IMR-90 (cell line): Measurements from ENCODE around the gene LRRC36. TPM values are rescaled to one million over a fixed set of nuclear protein-coding genes. Genes with fewer than 3 reads are reported as not detected.
A peak's percentile ranks its signal among the peaks of the same experiment; 100 is the strongest.

Experiments
- ATAC-seq: fragments of 200-7000 bp; cut with Tn5 transposase; 2 replicates; pipeline ENCODE4 v1.9.1; 2020; ENCODE audit warnings: low read depth, mild to moderate bottlenecking, moderate library complexity
- BruUV-seq: library from RNA; stranded (reverse); fragments of 400-500 nt; replicated peaks from 2 replicates; lab custom pipeline; 2021; lab: Mats Ljungman, UMichigan
- CTCF ChIA-PET: fragments of 300-600 bp; formaldehyde crosslinking; extraction: SDS; loops from one replicate; lab custom pipeline; 2021; ENCODE audit warnings: antibody characterized with exemption; lab: Yijun Ruan, JAX
- POLR2A ChIA-PET: fragments of 300-600 bp; sonication (Branson Sonifier 250); formaldehyde crosslinking; loops from one replicate; lab custom pipeline; 2022; ENCODE audit warnings: antibody characterized with exemption; ENCODE audit not compliant: unreplicated experiment; lab: Charles Lee
- DNase-seq: peaks from one replicate; pipeline ENCODE4 v3.0.0; 2013
- H2AFZ ChIP-seq: replicated peaks from 2 replicates; pipeline ENCODE3; 2013; ENCODE audit warnings: low read length, mild to moderate bottlenecking; ENCODE audit not compliant: poor library complexity
- H2AK5ac ChIP-seq: 2 replicates; pipeline ENCODE4 v1.6.1; 2013; ENCODE audit warnings: low read depth, low read length, inconsistent platforms
- H2AK9ac ChIP-seq: replicated peaks from 2 replicates; pipeline ENCODE3; 2013; ENCODE audit warnings: mild to moderate bottlenecking, low read depth, low read length, moderate library complexity; ENCODE audit not compliant: poor library complexity
- H2BK120ac ChIP-seq: 2 replicates; pipeline ENCODE4 v1.6.1; 2013; ENCODE audit warnings: low read depth, low read length, inconsistent platforms
- H2BK15ac ChIP-seq: 3 replicates; pipeline ENCODE4 v1.6.1; 2013; ENCODE audit warnings: low read depth, low read length, inconsistent platforms
- H2BK20ac ChIP-seq: 2 replicates; pipeline ENCODE4 v1.6.1; 2013; ENCODE audit warnings: low read depth, mild to moderate bottlenecking, inconsistent platforms, low read length, moderate library complexity
- H2BK5ac ChIP-seq: 2 replicates; pipeline ENCODE4 v1.6.1; 2013; ENCODE audit warnings: mild to moderate bottlenecking, low read depth, low read length, inconsistent platforms; ENCODE audit not compliant: poor library complexity, severe bottlenecking
- H3K14ac ChIP-seq: replicated peaks from 2 replicates; pipeline ENCODE4 v1.6.1; 2013; ENCODE audit warnings: low read depth, low read length, inconsistent platforms
- H3K18ac ChIP-seq: 2 replicates; pipeline ENCODE4 v1.6.1; 2013; ENCODE audit warnings: low read depth, low read length, control low read depth
- H3K23ac ChIP-seq: 2 replicates; pipeline ENCODE4 v1.6.1; 2013; ENCODE audit warnings: low read depth, low read length, inconsistent platforms
- H3K27ac ChIP-seq: 2 replicates; pipeline ENCODE4 v1.5.1; 2013; ENCODE audit warnings: mild to moderate bottlenecking, control low read depth, low read length; ENCODE audit not compliant: insufficient read depth
- H3K27me3 ChIP-seq: 2 replicates; pipeline ENCODE4 v1.6.1; 2013; ENCODE audit warnings: low read length; ENCODE audit not compliant: control insufficient read depth, insufficient read depth
- H3K36me3 ChIP-seq: 2 replicates; pipeline ENCODE4 v1.6.1; 2013; ENCODE audit warnings: low read length, mixed read lengths; ENCODE audit not compliant: control insufficient read depth, insufficient read depth
- H3K4ac ChIP-seq: 2 replicates; pipeline ENCODE4 v1.6.1; 2013; ENCODE audit warnings: low read depth, low read length, inconsistent platforms
- H3K4me1 ChIP-seq: 2 replicates; pipeline ENCODE4 v1.6.1; 2013; ENCODE audit warnings: low read length, mixed read lengths; ENCODE audit not compliant: control insufficient read depth, insufficient read depth
- H3K4me2 ChIP-seq: 2 replicates; pipeline ENCODE4 v1.6.1; 2013; ENCODE audit warnings: low read depth, mild to moderate bottlenecking, control low read depth, low read length, moderate library complexity
- H3K4me3 ChIP-seq: 2 replicates; pipeline ENCODE4 v1.5.1; 2013; ENCODE audit warnings: low read depth, mild to moderate bottlenecking, control low read depth, low read length, moderate library complexity; ENCODE audit not compliant: insufficient read depth
- H3K56ac ChIP-seq: 2 replicates; pipeline ENCODE4 v1.6.1; 2013; ENCODE audit warnings: low read length, inconsistent platforms; ENCODE audit not compliant: insufficient read depth; ENCODE audit errors: extremely low read depth
- H3K79me1 ChIP-seq, 2 experiments: 2 replicates each; pipeline ENCODE4 v1.6.1; 2013; ENCODE audit warnings: low read length in 2 of 2, inconsistent platforms in 1 of 2, low read depth in 1 of 2
- H3K9ac ChIP-seq: 2 replicates; pipeline ENCODE4 v1.6.1; 2013; ENCODE audit warnings: low read depth, low read length, control low read depth
- H3K9me1 ChIP-seq: 2 replicates; pipeline ENCODE4 v1.6.1; 2013; ENCODE audit warnings: low read length, inconsistent platforms; ENCODE audit not compliant: insufficient read depth
- H3K9me3 ChIP-seq: 2 replicates; pipeline ENCODE4 v1.6.1; 2013; ENCODE audit warnings: low read length; ENCODE audit not compliant: control insufficient read depth, insufficient read depth
- H4K20me1 ChIP-seq: 2 replicates; pipeline ENCODE4 v1.6.1; 2013; ENCODE audit warnings: low read length, inconsistent platforms; ENCODE audit not compliant: insufficient read depth
- H4K5ac ChIP-seq: 2 replicates; pipeline ENCODE4 v1.6.1; 2013; ENCODE audit warnings: mild to moderate bottlenecking, low read depth, low read length, control low read depth
- H4K8ac ChIP-seq, 2 experiments: 2 replicates each; pipeline ENCODE4 v1.6.1; 2013; ENCODE audit warnings: low read depth in 2 of 2, low read length in 2 of 2, control low read depth in 1 of 2, inconsistent platforms in 1 of 2
- H4K91ac ChIP-seq: 2 replicates; pipeline ENCODE4 v1.6.1; 2013; ENCODE audit warnings: low read depth, low read length, inconsistent platforms; ENCODE audit not compliant: insufficient read depth
- ELK1 ChIP-seq: fragments of 150-350 bp; IDR thresholded peaks from 2 replicates; pipeline ENCODE4 v1.6.1; 2016; ENCODE audit warnings: low read depth, mild to moderate bottlenecking, low read length, moderate library complexity, borderline replicate concordance
- FOS ChIP-seq: fragments of 150-350 bp; IDR thresholded peaks from 2 replicates; pipeline ENCODE4 v1.6.1; 2016; ENCODE audit warnings: low read depth, low read length
- MAZ ChIP-seq: IDR thresholded peaks from 2 replicates; pipeline ENCODE4 v1.6.1; 2012; ENCODE audit warnings: low read depth, mild to moderate bottlenecking, low read length, improper control_type of control experiment, moderate library complexity, borderline replicate concordance
- MXI1 ChIP-seq: IDR thresholded peaks from 2 replicates; pipeline ENCODE4 v1.6.1; 2012; ENCODE audit warnings: low read depth, mild to moderate bottlenecking, low read length, moderate library complexity, borderline replicate concordance
- NFE2L2 ChIP-seq: fragments of 150-350 bp; IDR thresholded peaks from 2 replicates; pipeline ENCODE4 v1.6.1; 2016; ENCODE audit warnings: low read depth, mild to moderate bottlenecking, low read length
- RAD21 ChIP-seq: IDR thresholded peaks from 2 replicates; pipeline ENCODE4 v1.6.1; 2012; ENCODE audit warnings: low read length, improper control_type of control experiment
- RCOR1 ChIP-seq: IDR thresholded peaks from 2 replicates; pipeline ENCODE4 v1.6.1; 2012; ENCODE audit warnings: mild to moderate bottlenecking, low read length, improper control_type of control experiment; ENCODE audit not compliant: insufficient replicate concordance
- SMC3 ChIP-seq: fragments of 150-350 bp; IDR thresholded peaks from 2 replicates; pipeline ENCODE4 v1.6.1; 2016; ENCODE audit warnings: low read depth, mild to moderate bottlenecking, antibody characterized with exemption, low read length, moderate library complexity
- WGBS, 2 experiments: methylation state at CpG; one replicate each; pipeline versions ENCODE4 v1.1.5 to v1.1.7; 2013; ENCODE audit warnings: missing lambda C conversion rate in 2 of 2; ENCODE audit not compliant: insufficient read length in 1 of 2; ENCODE audit errors: extremely low coverage in 2 of 2; 5-methylcytosine and 5-hydroxymethylcytosine counted together
- dilution Hi-C: fragments of 300-500 bp; cut with HindIII; formaldehyde crosslinking; loops from one replicate; pipeline ENCODE4 v1.14.3; 2018; ENCODE audit warnings: low sequenced_read_pairs; ENCODE audit not compliant: unreplicated experiment
- in situ Hi-C: fragments of 300-500 bp; cut with MboI; formaldehyde crosslinking; loops from 3 replicates; pipeline ENCODE4 v1.14.3; 2019; ENCODE audit warnings: low sequenced_read_pairs, inconsistent platforms, mixed read lengths
- intact Hi-C: fragments of 100-400 bp; cut with micrococcal nuclease; formaldehyde crosslinking; loops from 2 replicates; pipeline ENCODE4 v1.10.0; 2022
- polyA plus RNA-seq, 3 experiments: library from polyadenylated mRNA; depleted of rRNA; stranded (reverse); fragments of >200 nt; gene quantifications; 2 replicates each; pipeline ENCODE4 v1.2.3, GENCODE V29; 2012; ENCODE audit warnings: low replicate concordance in 1 of 3
- total RNA-seq: library from RNA; depleted of rRNA; stranded (reverse); fragments of >200 nt; gene quantifications from 2 replicates; pipeline ENCODE4 v1.2.3, GENCODE V29; 2012

The LRRC36 gene
- total and polyA plus RNA-seq, 2 of the 4 experiments (the other 2 are of a cell fraction), result 0.18 to 0.29 TPM

- Histone ChIP-seq H2BK5ac (no peak overlapping the region), H3K27me3 (no peaks in the 10 kb centered on the region), H3K27ac (no peak overlapping the region), H3K56ac (no peak overlapping the region), H3K4me1 (peaks cover 17% of the 10 kb centered on the region), H2AFZ (no peak overlapping the region), H3K14ac (no peak overlapping the region), H3K9me1 (peaks cover 12% of the 10 kb centered on the region), H2AK5ac (peak overlapping the region; percentile 64; the same call in 1 of the 2 replicates), H4K5ac (no peak overlapping the region), H4K8ac (no peak overlapping the region), H3K18ac (no peak overlapping the region), H2BK15ac (peak overlapping the region; percentile 23; the same call in 1 of the 3 replicates), H2BK120ac (no peak overlapping the region), H4K20me1 (no peaks in the 10 kb centered on the region), H3K4me3 (no peak overlapping the region), H3K9ac (no peak overlapping the region), H2BK20ac (no peak overlapping the region), H4K91ac (no peak overlapping the region), H3K36me3 (no peaks in the 10 kb centered on the region), H3K9me3 (no peaks in the 10 kb centered on the region), H3K23ac (no peak overlapping the region), H3K4me2 (no peak overlapping the region), H2AK9ac (peak overlapping the region; percentile 40), H3K4ac (no peak overlapping the region), H3K79me1 (peaks cover 0 to 10% of the 10 kb centered on the region in 2 experiments; a peak in 2 of 4 replicates)
- no peak for ATAC-seq
- POLR2A ChIA-PET, result no interaction called here
- TF ChIP-seq FOS (no peak), RAD21 (no peak), NFE2L2 (no peak), MAZ (no peak), ELK1 (no peak), MXI1 (no peak), SMC3 (no peak), RCOR1 (no peak)
- no TSS peak for BruUV-seq
- dilution Hi-C loops, result no loop called here
- no peak for DNase-seq
- WGBS, 2 experiments, result 100% methylated on average over 1 of the region's 5 CpGs; no CpG with 5 or more reads in 1 of the 2 experiments
- in situ Hi-C loops, result no loop called here
- intact Hi-C loops, result no loop called here
- CTCF ChIA-PET, result no interaction called here
These were observed 78.2 kb downstream of the LRRC36 start for GRCh38 chr16:67404740-67405226.
